ENCODE measurements around the gene OTOR. TPM values are rescaled to one million over a fixed set of nuclear protein-coding genes. Genes with fewer than 3 reads are reported as not detected.

Gene OTOR
- total and polyA plus RNA-seq, 8 donors: not detected

DNA sequence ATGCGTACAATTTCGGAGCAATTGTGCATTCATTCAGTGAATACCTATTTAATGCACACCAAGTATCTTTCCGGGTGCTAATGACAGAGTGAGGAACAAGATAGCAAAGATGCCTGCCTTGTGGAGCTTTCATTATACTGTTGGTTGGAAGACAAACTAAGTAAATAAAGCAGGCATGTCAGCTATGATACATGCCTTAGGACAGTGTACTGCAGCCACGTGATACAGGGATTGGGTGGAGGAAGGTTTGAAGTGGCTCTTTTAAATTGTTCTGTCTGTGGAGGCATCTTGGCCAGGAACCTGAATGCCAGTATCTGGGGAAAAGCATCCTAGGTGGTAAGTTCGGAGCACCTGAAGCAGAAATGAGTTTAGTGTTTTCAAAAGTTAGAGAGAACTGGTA is 3.0 kb upstream of the OTOR start:
- no peaks in the 10 kb centered on the region for H3K9me3 ChIP-seq
- peaks cover 0 to 13% (median 0%) of the 10 kb centered on the region in 3 donors for H3K36me3 ChIP-seq
- no peaks in the 10 kb centered on the region for H3K27me3 ChIP-seq
- no peak overlapping the region for H3K4me3 ChIP-seq
- H3K4me1 ChIP-seq: no peaks in the 10 kb centered on the region
- ATAC-seq (no peak), FAIRE-seq (no peak), DNase-seq (no peak)
- 64 to 70% methylated on average over 5 of the region's 5 CpGs for WGBS, 2 donors
- intact Hi-C loops (cut with DNase I): no loop called here
- H3K27ac ChIP-seq: no peak overlapping the region
- TF ChIP-seq, protein P1, sequence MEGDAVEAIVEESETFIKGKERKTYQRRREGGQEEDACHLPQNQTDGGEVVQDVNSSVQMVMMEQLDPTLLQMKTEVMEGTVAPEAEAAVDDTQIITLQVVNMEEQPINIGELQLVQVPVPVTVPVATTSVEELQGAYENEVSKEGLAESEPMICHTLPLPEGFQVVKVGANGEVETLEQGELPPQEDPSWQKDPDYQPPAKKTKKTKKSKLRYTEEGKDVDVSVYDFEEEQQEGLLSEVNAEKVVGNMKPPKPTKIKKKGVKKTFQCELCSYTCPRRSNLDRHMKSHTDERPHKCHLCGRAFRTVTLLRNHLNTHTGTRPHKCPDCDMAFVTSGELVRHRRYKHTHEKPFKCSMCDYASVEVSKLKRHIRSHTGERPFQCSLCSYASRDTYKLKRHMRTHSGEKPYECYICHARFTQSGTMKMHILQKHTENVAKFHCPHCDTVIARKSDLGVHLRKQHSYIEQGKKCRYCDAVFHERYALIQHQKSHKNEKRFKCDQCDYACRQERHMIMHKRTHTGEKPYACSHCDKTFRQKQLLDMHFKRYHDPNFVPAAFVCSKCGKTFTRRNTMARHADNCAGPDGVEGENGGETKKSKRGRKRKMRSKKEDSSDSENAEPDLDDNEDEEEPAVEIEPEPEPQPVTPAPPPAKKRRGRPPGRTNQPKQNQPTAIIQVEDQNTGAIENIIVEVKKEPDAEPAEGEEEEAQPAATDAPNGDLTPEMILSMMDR (IDR thresholded peaks at IDR 0.05): no peak

- intact Hi-C loops (cut with DNase I): no loop called here
- Histone ChIP-seq H3K4me1 (no peaks in the 10 kb centered on the region), H3K9me3 (no peaks in the 10 kb centered on the region), H3K27me3 (peaks cover 0 to 4% (median 0%) of the 10 kb centered on the region in 4 donors), H3K4me3 (no peak overlapping the region), H3K27ac (no peak overlapping the region), H3K36me3 (no peaks in the 10 kb centered on the region)
- DNase-seq (no peak), ATAC-seq (peak in 2 of 4 donors; percentile 41 to 70), FAIRE-seq (no peak)
- TF ChIP-seq, protein P1 (IDR thresholded peaks at IDR 0.05): no peak
- WGBS, 2 donors: 33 to 40% methylated on average over 3 of the region's 3 CpGs
Measured at GRCh38 chr20:16747291-16747811, 807 bp upstream of the OTOR start.

DNA sequence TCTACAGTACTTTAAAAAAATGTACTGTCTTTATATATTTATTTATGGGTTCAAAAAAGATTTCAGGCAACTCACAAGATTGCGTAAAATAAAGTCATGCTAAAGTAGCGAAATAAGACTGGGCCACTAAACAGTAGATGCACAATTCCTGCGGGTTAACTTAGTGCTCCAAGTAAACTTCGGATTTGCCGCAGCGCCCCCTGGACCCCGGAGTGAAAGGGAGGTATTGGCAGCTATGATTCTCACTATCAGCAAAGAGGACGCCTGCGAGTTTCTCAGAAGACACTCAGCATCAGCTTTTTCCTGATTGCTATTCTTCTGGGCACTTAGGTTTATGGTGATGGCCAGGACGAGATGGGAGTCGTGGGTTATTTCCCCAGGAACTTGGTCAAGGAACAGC is 1.4 kb downstream of the OTOR start:
- no peak for FAIRE-seq
- no peaks in the 10 kb centered on the region for H3K4me1 ChIP-seq
- peaks cover 0 to 4% (median 0%) of the 10 kb centered on the region in 4 donors for H3K27me3 ChIP-seq
- H3K4me3 ChIP-seq: no peak overlapping the region
- no peaks in the 10 kb centered on the region for H3K36me3 ChIP-seq
- 44 to 46% methylated on average over 11 of the region's 11 CpGs for WGBS, 2 donors
- intact Hi-C loops (cut with DNase I): no loop called here
- H3K27ac ChIP-seq: no peak overlapping the region
- DNase-seq: no peak
- TF ChIP-seq, protein P1 (IDR thresholded peaks at IDR 0.05): no peak
- no peaks in the 10 kb centered on the region for H3K9me3 ChIP-seq
- ATAC-seq: no peak

DNA sequence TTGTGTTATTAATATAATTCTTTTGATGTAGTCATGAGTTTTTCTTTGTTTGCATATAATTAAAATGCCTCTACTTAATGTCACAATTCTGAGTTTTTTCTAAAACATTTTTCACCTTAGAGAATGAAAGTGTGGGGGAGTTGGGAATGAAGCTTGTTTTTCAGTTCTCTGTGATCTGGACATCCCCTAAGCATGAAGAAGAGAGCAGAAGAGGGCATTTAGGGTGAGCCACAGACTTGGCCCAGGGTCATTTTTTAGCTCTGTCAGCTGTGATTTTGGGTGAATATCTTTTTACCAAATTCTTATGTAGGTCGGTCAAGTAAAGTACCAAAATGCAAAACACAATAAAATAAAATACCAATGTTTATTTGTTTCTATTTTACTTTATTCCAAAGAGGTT is 3.9 kb downstream of the OTOR start:
- intact Hi-C loops (cut with DNase I): no loop called here
- no peaks in the 10 kb centered on the region for H3K4me1 ChIP-seq
- peaks cover 0 to 4% (median 0%) of the 10 kb centered on the region in 4 donors for H3K27me3 ChIP-seq
- no peak overlapping the region for H3K27ac ChIP-seq
- 65 to 68% methylated on average over 1 of the region's 1 CpG for WGBS, 2 donors
- DNase-seq (no peak), ATAC-seq (no peak), FAIRE-seq (no peak)
- no peaks in the 10 kb centered on the region for H3K9me3 ChIP-seq
- no peak overlapping the region for H3K4me3 ChIP-seq
- no peaks in the 10 kb centered on the region for H3K36me3 ChIP-seq
- TF ChIP-seq, protein P1 (IDR thresholded peaks at IDR 0.05): no peak

DNA sequence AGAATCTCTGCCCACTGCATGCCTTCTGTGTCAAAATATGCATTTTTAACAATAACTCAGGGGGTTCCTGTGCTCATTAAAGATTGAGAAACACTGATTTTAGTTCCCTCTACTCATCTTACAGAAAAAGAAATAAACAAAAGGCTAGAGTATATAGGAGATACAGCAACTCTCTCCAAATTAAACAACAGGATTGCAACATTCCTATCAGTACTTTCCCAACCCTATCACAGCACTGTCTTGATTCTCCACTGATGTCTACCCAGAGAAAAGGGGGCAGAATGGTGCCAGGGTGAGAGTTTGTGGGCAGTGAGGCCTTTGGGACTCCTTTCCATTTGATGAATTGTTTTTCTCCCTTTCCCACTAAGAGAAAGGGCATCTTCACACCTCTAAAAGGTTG is 4.7 kb downstream of the OTOR start:
- no peak for DNase-seq
- TF ChIP-seq, protein P1 (IDR thresholded peaks at IDR 0.05): no peak
- intact Hi-C loops (cut with DNase I): no loop called here
- Histone ChIP-seq H3K36me3 (no peaks in the 10 kb centered on the region), H3K4me1 (no peaks in the 10 kb centered on the region), H3K27ac (no peak overlapping the region), H3K4me3 (no peak overlapping the region), H3K27me3 (peaks cover 0 to 4% (median 0%) of the 10 kb centered on the region in 4 donors), H3K9me3 (no peaks in the 10 kb centered on the region)
- ATAC-seq: no peak
- FAIRE-seq: no peak
